COLO829 (cell line): ENCODE measurements around the gene SUCO.
"Not testable (repeated sequence)": the region's sequence is repeated elsewhere in the genome, so short reads cannot be mapped to it uniquely, and the experiment has no call there.

ENCODE experiments used
- DNase-seq: peaks from one replicate; pipeline ENCODE4 v3.0.0; 2012; ENCODE audit warnings: low spot score

The SUCO gene

GRCh38 chr1:172532700-172533512, at the start of gene SUCO:
Gene SUCO (plus strand): TSS chr1:172533150. CDS start chr1:172533436, 286 bp downstream.
- DNase-seq = peak; percentile 100

GRCh38 chr1:172483448-172483847, 49.5 kb upstream of the SUCO start:
- DNase-seq = no peak

- no peak for DNase-seq
Measured at GRCh38 chr1:172484252-172484651, 48.7 kb upstream of the SUCO start.

GRCh38 chr1:172485626-172486025, 47.3 kb upstream of the SUCO start:
- no peak for DNase-seq

GRCh38 chr1:172486805-172487454, 46.0 kb upstream of the SUCO start:
- no peak for DNase-seq

- DNase-seq = no peak
Measured at GRCh38 chr1:172487550-172487949, 45.4 kb upstream of the SUCO start.

GRCh38 chr1:172488393-172488792, 44.6 kb upstream of the SUCO start:
- DNase-seq = no peak

- DNase-seq = no peak
Measured at GRCh38 chr1:172489847-172490246, 43.1 kb upstream of the SUCO start.

- no peak for DNase-seq
Measured at GRCh38 chr1:172492421-172492820, 40.5 kb upstream of the SUCO start.

- no peak for DNase-seq
Measured at GRCh38 chr1:172494166-172494565, 38.8 kb upstream of the SUCO start.

- DNase-seq = not testable (repeated sequence)
Measured at GRCh38 chr1:172496127-172496526, 36.8 kb upstream of the SUCO start.

GRCh38 chr1:172496678-172497077, 36.3 kb upstream of the SUCO start:
- no peak for DNase-seq

- DNase-seq = peak; percentile 96
Measured at GRCh38 chr1:172497230-172497629, 35.7 kb upstream of the SUCO start.

- no peak for DNase-seq
Measured at GRCh38 chr1:172498857-172499256, 34.1 kb upstream of the SUCO start.

- DNase-seq = peak; percentile 56
Measured at GRCh38 chr1:172499636-172500141, 33.3 kb upstream of the SUCO start.

- no peak for DNase-seq
Measured at GRCh38 chr1:172500207-172500606, 32.7 kb upstream of the SUCO start.

GRCh38 chr1:172507741-172508140, 25.2 kb upstream of the SUCO start:
- no peak for DNase-seq

GRCh38 chr1:172510479-172510878, 22.5 kb upstream of the SUCO start:
- no peak for DNase-seq

- no peak for DNase-seq
Measured at GRCh38 chr1:172512591-172512990, 20.4 kb upstream of the SUCO start.

GRCh38 chr1:172513479-172513878, 19.5 kb upstream of the SUCO start:
- DNase-seq = no peak

GRCh38 chr1:172514108-172514507, 18.8 kb upstream of the SUCO start:
- DNase-seq = no peak

GRCh38 chr1:172515436-172515835, 17.5 kb upstream of the SUCO start:
- DNase-seq = no peak

GRCh38 chr1:172515927-172516326, 17.0 kb upstream of the SUCO start:
- no peak for DNase-seq
